ES-I3 (cell line): Measurements from ENCODE around the gene YKT6.

Experiments
- H3K36me3 ChIP-seq: 2 replicates; pipeline ENCODE4 v1.6.1; 2013; ENCODE audit warnings: mild to moderate bottlenecking, low read length, control low read depth, moderate library complexity; ENCODE audit not compliant: insufficient read depth
- H3K4me1 ChIP-seq: 2 replicates; pipeline ENCODE4 v1.6.1; 2013; ENCODE audit warnings: mild to moderate bottlenecking, control low read depth, low read length; ENCODE audit not compliant: insufficient read depth
- H3K9ac ChIP-seq: 2 replicates; pipeline ENCODE4 v1.6.1; 2013; ENCODE audit warnings: low read depth, mild to moderate bottlenecking, low read length, moderate library complexity
- H3K9me3 ChIP-seq: 2 replicates; pipeline ENCODE4 v1.6.1; 2013; ENCODE audit warnings: mild to moderate bottlenecking, low read length, moderate library complexity; ENCODE audit not compliant: control insufficient read depth, insufficient read depth

Gene YKT6

DNA sequence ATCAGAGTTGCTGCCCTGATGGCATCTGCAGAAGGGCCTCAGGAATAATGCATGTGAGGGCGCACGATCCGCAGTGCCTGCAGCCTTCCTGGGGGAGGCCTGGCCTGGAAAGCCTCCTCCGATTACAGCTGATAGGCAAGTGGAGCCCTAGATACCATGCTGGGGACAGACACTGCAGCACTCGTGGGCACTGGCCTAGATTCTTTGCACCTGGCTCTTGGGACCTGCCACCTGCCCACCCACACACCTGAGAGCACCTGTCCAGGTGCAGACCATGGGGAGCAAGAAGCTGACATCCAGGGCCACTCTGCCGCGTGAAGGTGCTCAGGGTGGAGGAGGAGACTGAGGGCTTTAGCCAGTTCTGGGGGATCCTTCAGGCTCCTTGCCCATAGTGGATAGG lies 14.8 kb downstream of the YKT6 start:
- Histone ChIP-seq H3K9ac (no peak overlapping the region), H3K9me3 (no peaks in the 10 kb centered on the region), H3K4me1 (peaks cover 29% of the 10 kb centered on the region; the same call in 1 of the 2 replicates), H3K36me3 (peaks cover 25% of the 10 kb centered on the region)

DNA sequence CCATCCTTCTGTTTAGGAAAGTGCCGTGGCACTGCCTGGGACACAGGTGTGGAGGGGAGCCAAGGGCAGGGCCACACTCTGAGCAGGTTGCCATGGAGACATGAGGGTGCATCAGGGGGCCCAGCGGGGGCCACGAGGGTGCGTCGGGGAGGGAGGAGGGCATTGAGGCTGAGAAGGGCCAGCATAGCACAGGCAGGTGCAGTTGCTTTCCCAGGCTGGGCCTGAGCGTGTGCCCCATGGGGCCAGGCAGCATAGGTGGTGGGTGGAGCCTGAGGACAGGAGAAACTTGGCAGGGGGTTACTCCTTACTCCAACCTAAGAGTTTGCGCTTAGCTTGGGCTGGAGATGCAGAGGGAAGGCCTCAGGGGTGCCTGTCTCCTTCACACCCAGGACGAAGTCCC lies 15.2 kb downstream of the YKT6 start:
- Histone ChIP-seq H3K9me3 (no peaks in the 10 kb centered on the region), H3K9ac (no peak overlapping the region), H3K4me1 (peaks cover 29% of the 10 kb centered on the region; the same call in 1 of the 2 replicates), H3K36me3 (peaks cover 20% of the 10 kb centered on the region)

DNA sequence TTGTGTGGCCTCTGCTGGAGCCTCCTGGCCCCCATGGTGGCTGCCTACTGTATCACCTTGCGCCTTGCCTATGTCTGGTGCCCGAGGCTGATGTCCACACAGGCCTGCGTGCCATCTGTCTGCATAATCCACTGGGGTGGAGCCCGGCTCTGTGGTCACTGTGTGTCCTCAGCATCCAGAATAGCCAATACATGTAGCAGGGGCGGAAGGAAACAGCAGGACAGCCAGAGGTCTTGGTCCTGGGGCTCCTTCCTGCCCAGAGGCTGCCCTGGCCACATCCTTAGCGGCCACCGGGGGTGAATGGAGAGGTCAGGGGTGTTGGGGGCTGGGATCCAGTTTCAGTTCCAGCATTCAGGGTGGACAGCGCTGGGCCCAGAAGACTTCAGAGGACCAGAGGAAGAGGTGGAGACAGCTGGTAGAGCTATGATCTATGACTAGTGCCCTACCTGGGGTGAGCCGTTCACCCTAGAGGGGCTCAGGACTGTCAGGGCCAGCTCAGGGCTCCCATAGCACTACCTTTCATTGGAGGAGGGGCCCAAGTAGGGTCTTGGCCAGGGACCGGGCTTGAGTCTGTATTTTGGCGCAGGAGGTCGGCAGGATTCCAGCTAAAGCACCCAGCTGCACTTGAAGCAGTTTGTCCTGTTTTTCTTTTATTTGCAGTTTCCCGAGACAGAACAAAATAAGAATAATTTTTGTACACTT lies 15.9 kb downstream of the YKT6 start:
- H3K36me3 ChIP-seq = peaks cover 13% of the 10 kb centered on the region
- H3K9ac ChIP-seq = no peak overlapping the region
- H3K9me3 ChIP-seq = no peaks in the 10 kb centered on the region
- peaks cover 29% of the 10 kb centered on the region; the same call in 1 of the 2 replicates for H3K4me1 ChIP-seq

DNA sequence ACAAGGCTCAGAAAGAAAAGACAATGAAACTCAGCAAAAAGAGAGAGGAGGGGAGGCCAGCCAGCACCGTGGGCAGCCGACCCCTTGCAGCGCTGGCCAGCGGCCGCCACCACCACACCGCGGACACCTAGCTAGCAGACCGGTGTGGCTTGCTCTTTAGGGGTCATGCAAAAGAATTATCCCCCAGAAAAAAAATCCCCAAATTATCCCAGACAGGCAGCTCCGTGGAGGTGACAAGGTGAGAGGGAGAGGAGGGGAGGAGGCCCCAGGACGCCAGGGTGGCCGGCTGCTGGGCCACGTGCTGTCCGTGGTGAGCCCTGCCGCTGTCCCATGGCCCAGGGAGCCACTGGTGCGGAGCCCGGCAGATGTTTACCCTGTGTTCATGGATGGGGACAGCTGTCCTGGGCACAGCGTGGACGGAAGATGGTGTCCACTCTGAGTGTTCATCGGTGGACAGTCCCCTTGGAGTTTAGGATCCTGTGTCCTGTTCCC lies 16.5 kb downstream of the YKT6 start:
- H3K9me3 ChIP-seq = no peaks in the 10 kb centered on the region
- no peak overlapping the region for H3K9ac ChIP-seq
- H3K36me3 ChIP-seq = peaks cover 7% of the 10 kb centered on the region; the same call in 1 of the 2 replicates
- peaks cover 29% of the 10 kb centered on the region; the same call in 1 of the 2 replicates for H3K4me1 ChIP-seq

DNA sequence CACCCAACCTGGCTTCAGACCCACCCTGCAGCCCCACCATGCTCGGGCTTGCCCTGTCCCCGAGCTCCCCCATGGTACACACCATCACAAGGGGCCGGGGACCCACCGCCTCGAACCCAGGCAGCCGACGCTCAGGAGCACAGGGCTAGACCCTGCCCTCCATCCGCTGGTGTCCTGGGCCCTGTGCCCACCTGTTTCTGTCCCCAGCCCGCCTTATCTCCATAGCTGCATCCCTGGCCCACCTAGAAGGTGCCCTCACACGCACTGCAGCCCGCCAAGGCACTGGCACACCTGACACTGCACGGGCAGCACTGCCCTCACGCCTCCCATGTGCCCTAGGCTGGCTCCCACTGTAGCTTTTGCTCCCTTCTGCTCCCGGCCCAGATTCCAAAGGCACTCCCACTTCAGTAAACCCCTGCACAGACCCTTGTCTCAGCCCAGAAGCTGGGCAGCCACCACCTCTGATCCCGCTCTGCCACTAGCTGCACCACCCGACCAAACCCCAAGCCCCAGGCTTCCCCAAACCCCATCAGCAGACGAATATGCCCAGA lies 17.1 kb downstream of the YKT6 start:
- Histone ChIP-seq H3K4me1 (peaks cover 29% of the 10 kb centered on the region; the same call in 1 of the 2 replicates), H3K9ac (no peak overlapping the region), H3K9me3 (no peaks in the 10 kb centered on the region), H3K36me3 (peaks cover 7% of the 10 kb centered on the region; the same call in 1 of the 2 replicates)

DNA sequence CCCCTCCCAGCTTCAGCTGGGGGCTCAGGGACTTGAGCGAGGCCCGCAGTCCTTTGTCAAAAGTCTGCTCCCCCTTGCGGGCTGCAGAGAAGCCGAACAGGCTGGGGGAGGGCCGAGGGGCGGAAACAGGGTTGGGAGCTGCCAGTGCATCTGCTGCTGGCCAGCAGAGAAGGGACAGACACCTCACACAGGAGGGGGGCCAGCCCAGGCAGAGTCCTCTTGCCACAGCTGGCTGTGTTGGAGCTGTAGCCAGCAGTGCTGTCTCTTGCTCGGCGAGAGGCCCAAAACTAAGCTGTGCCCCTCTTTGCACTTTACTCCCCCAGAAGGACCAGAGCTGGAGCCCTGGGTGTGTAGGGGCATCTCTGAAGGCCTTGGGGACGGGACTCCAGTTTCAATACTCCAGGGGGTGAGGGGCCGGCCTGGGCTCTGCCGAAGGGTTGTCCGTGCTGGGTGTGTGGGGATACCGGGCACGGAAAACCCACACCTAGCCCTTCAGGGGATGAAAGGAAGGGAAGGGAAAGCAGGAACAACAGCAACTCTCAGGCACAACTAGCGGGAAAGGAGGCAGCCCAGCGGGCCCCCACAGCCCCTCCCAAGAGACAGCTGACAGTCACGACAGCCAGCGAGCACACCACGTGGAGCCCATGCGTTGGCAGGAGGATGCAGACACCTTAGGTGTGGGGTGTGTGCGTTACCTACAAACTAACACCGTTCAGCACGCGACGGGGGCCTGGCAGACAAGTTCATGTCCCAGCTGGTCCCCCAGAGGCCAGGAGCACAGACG lies 17.8 kb downstream of the YKT6 start:
- Histone ChIP-seq H3K4me1 (peaks cover 25% of the 10 kb centered on the region; the same call in 1 of the 2 replicates), H3K9me3 (no peaks in the 10 kb centered on the region), H3K36me3 (peaks cover 4% of the 10 kb centered on the region; the same call in 1 of the 2 replicates), H3K9ac (no peak overlapping the region)

DNA sequence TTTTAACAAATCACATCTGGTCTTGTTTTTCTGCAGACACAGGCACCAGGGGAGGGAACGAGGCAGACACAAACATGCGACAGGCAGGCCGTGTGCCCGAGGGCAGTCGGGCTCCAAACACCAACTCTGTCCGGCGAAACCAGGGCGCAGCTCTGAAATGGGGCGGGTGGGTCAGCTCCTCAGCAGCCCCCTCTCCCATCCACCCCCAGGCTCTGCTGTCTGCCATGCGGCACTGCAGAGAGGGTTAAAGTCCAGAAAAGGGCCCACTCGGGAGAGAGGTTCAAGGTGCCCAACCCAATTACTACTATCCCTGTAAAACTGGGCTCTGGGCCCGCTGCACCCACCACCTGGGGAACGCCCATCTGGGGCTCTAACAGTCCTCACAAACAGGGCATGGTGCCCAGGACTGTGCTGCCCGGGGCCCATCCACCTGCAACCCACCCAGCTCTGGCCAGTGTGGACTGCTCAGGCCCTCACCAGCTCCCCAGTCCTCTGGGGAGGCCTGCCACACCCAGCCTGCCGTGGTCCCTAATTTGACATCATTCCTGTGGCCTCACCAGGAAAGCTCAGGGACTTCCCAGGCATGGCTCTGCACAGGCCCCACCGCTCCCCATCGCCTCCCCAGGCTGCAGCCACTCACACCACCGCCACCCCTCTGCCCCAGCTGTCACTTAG lies 18.7 kb downstream of the YKT6 start:
- Histone ChIP-seq H3K9ac (no peak overlapping the region), H3K9me3 (no peaks in the 10 kb centered on the region), H3K36me3 (0 out of 2 replicates have a peak, but pooled peaks cover 2% of the 10 kb centered on the region), H3K4me1 (peaks cover 17% of the 10 kb centered on the region; the same call in 1 of the 2 replicates)

DNA sequence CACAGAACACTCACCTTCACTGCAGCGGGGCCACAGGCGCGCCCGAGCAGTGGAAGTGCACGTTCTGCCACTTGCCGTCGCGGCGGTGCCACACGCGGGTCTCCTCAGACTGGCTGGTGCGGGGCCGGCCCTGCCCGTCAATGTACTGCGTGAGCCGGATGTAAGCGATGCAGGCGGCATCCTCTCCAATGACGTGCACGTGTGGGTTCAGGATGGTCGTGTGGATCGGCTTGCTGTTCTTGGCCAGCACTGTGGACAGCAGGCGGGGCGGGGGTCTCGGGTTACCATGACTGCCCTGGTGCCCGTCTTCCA lies 19.2 kb downstream of the YKT6 start:
- H3K9me3 ChIP-seq = no peaks in the 10 kb centered on the region
- H3K9ac ChIP-seq = no peak overlapping the region
- H3K4me1 ChIP-seq = peaks cover 16% of the 10 kb centered on the region; the same call in 1 of the 2 replicates
- H3K36me3 ChIP-seq = 0 out of 2 replicates have a peak, but pooled peaks cover 2% of the 10 kb centered on the region

DNA sequence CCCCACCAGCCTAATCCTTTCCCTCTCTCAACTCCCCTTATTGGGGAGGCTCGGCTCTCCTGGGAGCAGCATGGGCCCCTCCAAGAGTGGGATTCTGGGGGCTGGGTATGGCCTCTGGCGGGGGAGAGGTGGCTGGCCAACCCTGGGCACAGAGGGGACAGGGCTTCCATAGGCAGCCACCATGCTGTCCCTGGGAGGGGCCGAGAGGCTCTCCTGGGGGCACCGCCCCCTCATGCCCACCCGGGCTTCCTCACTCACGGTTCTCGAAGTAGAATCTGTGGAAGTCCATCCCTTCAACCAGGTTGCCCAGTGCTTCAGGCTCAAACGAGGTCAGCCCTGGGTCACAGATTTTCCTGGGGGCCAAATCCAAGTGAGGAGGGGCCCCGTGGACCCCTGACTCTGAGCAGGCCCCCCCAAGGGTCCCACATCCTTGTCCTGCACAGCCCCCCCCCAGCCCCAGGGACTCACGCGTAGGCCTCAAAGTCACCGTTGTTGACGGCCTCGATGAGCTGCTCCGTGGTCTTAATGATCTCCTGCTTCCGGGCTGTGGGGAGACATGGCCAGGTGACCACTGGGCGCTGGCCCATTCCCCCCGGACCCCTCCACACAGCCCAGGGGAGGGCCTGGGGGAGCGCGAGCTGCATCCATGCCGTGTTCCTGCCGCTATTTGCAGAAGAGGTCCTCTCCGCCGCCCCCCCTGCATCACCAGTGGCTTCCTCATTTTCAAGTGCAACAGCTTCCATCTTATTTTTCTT lies 19.8 kb downstream of the YKT6 start:
- H3K36me3 ChIP-seq = no peaks in the 10 kb centered on the region
- no peak overlapping the region for H3K9ac ChIP-seq
- no peaks in the 10 kb centered on the region for H3K9me3 ChIP-seq
- H3K4me1 ChIP-seq = peaks cover 16% of the 10 kb centered on the region; the same call in 1 of the 2 replicates

DNA sequence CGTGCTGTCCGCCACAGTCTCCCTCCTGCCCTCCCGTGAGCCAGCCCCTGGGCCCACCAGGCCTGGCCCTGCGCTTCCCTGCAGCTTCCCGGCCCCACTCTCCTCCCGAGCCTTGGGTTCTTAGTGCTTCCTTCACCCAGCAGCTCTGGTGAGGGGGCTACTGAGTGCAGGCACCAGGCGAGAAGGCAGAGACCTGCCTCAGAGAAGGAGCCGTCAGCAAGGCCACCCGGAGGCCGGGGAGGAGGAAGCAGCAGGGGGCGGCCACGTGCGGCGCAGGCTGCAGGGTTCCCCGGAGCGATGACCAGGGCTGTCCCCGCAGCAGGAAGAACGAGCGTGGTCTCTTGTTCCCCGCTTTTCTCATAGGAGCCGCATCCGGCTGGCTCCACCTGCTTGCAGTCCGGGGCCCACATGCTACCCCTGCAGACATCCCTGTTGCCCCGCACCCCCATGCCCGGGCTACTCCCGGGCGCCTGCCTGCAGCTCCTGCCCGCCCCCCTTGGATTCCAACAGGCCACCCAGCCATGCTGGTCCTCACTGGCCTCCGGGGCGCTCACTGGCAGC lies 20.5 kb downstream of the YKT6 start:
- Histone ChIP-seq H3K4me1 (peaks cover 16% of the 10 kb centered on the region; the same call in 1 of the 2 replicates), H3K36me3 (no peaks in the 10 kb centered on the region), H3K9ac (no peak overlapping the region)

DNA sequence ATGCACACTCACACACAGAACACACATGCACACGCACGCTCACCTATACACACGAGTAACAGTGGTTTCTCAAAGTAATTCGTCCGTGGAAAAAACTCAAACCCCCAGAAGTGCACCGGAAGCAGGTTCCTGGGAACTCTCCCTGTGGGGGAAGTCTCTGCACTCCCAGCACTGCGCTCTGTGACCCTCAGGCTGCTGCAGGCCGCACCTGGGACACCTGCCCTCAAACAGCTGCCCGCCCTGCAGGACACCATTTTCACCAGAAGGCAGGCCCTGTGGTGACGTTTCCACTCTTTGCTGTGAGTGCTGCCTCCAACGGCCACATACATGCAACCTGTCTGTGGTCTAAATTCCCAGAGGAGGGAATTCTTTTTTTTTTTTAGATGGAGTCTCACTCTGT lies 21.3 kb downstream of the YKT6 start:
- Histone ChIP-seq H3K36me3 (no peaks in the 10 kb centered on the region), H3K9ac (no peak overlapping the region), H3K4me1 (peaks cover 16% of the 10 kb centered on the region; the same call in 1 of the 2 replicates), H3K9me3 (no peaks in the 10 kb centered on the region)

More for the DNA sequence above, 20.5 kb downstream of the YKT6 start:
- H3K9me3 ChIP-seq = no peaks in the 10 kb centered on the region

DNA sequence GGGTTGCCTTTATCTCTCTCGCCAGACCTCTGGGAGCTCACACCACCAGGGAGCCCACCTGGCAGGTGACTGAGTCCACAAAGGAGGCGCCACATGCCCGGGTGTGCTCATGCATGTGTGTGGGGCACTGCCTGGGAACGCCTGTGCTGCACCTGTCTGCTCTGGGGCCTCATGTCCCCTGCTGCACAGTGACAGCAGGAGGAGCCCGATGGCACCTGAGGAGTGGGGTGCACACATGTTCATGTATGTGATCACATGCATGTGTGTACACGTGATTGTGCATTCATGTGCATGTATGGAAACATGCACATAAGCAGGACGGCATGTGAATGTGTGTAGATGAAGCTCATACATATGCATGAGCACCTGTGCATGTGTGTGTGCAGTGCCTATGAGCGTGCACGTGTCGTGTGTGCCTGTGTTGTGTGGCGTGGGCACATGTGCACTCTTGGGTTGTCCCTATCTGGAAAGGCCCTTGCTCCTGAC lies 22.0 kb downstream of the YKT6 start:
- Histone ChIP-seq H3K4me1 (peaks cover 12% of the 10 kb centered on the region; the same call in 1 of the 2 replicates), H3K9ac (no peak overlapping the region), H3K9me3 (no peaks in the 10 kb centered on the region), H3K36me3 (no peaks in the 10 kb centered on the region)

DNA sequence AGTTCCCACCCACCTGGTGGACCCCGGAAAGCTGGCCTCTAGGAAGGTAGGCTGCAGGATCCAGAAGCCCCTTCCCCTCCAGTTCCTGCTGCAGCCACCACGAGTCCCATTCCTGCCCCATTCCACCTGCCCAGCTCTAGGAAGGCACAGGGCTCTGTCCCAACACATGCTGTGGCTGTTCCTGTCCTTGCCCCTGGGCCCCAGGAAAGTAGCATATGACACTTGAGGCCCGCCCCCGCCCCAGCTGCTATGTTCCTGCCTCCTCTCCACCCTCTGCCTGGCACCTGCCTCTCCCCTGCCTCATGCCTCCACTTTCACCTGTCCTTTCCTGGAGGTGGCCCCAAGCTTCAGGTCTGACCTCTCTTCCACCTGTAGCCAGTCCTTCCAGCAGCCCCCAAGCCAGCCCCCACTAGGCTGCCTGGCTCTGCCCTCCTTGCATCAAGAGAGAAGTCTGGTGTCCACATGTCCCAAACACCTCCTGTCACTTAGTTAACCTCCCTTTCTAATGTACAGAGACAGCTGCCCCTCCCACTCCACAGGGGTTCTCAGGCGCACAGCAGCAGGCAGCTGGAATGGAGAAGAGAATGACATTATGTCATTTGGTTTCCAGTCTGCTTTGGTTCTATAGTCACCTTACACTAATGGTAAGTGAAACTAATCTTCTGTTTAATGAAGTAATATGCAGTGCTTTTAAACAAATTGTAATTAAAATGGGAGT lies 22.7 kb downstream of the YKT6 start:
- Histone ChIP-seq H3K36me3 (no peaks in the 10 kb centered on the region), H3K4me1 (peaks cover 6% of the 10 kb centered on the region; the same call in 1 of the 2 replicates), H3K9me3 (no peaks in the 10 kb centered on the region), H3K9ac (no peak overlapping the region)
